SK-N-SH (cell line): ENCODE measurements around the gene SYNDIG1L.

Experiments used
- CTCF ChIP-seq: fragments of 200-600 bp; sonication (generic); IDR thresholded peaks from 2 replicates; pipeline ENCODE4 v1.6.1; 2017; ENCODE audit warnings: antibody characterized with exemption, mild to moderate bottlenecking, moderate library complexity
- EP300 ChIP-seq, 2 experiments: IDR thresholded peaks; 2 replicates each; pipeline versions ENCODE4 v1.4.0 to v1.6.1; 2012; ENCODE audit warnings: borderline replicate concordance in 1 of 2, low read depth in 1 of 2, low read length in 1 of 2
- EZH2phosphoT487 ChIP-seq: fragments of 200-600 bp; sonication (generic); IDR thresholded peaks from 2 replicates; pipeline ENCODE4 v1.6.1; 2017; ENCODE audit warnings: low read depth, mixed run types, mild to moderate bottlenecking, antibody characterized with exemption, moderate library complexity, borderline replicate concordance
- FOSL2 ChIP-seq: IDR thresholded peaks from 2 replicates; pipeline ENCODE4 v1.4.0; 2012; ENCODE audit warnings: low read depth, mild to moderate bottlenecking, moderate library complexity, borderline replicate concordance
- FOXM1 ChIP-seq: IDR thresholded peaks from 2 replicates; pipeline ENCODE4 v1.4.0; 2012; ENCODE audit warnings: low read depth, mild to moderate bottlenecking
- JUND ChIP-seq: IDR thresholded peaks from 2 replicates; pipeline ENCODE4 v1.4.0; 2012
- MAX ChIP-seq: IDR thresholded peaks from 2 replicates; pipeline ENCODE4 v1.4.0; 2012; ENCODE audit warnings: low read depth
- NRF1 ChIP-seq: IDR thresholded peaks from 2 replicates; pipeline ENCODE4 v1.6.1; 2012; ENCODE audit warnings: low read depth, mild to moderate bottlenecking, low read length
- POLR2AphosphoS5 ChIP-seq: IDR thresholded peaks from 2 replicates; pipeline ENCODE4 v1.6.1; 2012; ENCODE audit warnings: low read depth, low read length
- REST ChIP-seq: IDR thresholded peaks from 2 replicates; pipeline ENCODE4 v1.6.1; 2012; ENCODE audit warnings: mild to moderate bottlenecking, low read depth, low read length, moderate library complexity
- RXRA ChIP-seq: IDR thresholded peaks from 2 replicates; pipeline ENCODE4 v1.4.0; 2012; ENCODE audit warnings: low read depth, mild to moderate bottlenecking, borderline replicate concordance
- SIN3A ChIP-seq: IDR thresholded peaks from 2 replicates; pipeline ENCODE4 v1.6.1; 2012; ENCODE audit warnings: low read depth, mild to moderate bottlenecking, low read length, moderate library complexity, borderline replicate concordance
- TAF1 ChIP-seq: IDR thresholded peaks from 2 replicates; pipeline ENCODE4 v1.6.1; 2012; ENCODE audit warnings: low read depth, mild to moderate bottlenecking, low read length, moderate library complexity, borderline replicate concordance

GRCh38 chr14:74412753-74413152 lies 13.3 kb downstream of the SYNDIG1L start:
- TF ChIP-seq NRF1 (no peak), CTCF (no peak), FOXM1 (no peak), EZH2phosphoT487 (no peak), EP300 (IDR thresholded peaks at IDR 0.05; ENCODE audit: borderline replicate concordance in 1 of 2, low read depth in 1 of 2, low read length in 1 of 2) (no peak), FOSL2 (no peak), REST (no peak), JUND (no peak), RXRA (no peak), MAX (no peak), TAF1 (no peak), POLR2AphosphoS5 (no peak), SIN3A (no peak)
